HG03064 (cell line): ENCODE results near the gene ZMIZ1.

ENCODE experiments used
- ATAC-seq: cut with Tn5 transposase; IDR thresholded peaks from one replicate; pipeline ENCODE4 v1.9.1; 2021; ENCODE audit warnings: low read depth; ENCODE audit not compliant: unreplicated experiment

Gene ZMIZ1

GRCh38 chr10:79065091-79065551, 3.6 kb upstream of the ZMIZ1 start:
- no peak for ATAC-seq

- no peak for ATAC-seq
Measured at GRCh38 chr10:79065853-79066252, 2.9 kb upstream of the ZMIZ1 start.

DNA sequence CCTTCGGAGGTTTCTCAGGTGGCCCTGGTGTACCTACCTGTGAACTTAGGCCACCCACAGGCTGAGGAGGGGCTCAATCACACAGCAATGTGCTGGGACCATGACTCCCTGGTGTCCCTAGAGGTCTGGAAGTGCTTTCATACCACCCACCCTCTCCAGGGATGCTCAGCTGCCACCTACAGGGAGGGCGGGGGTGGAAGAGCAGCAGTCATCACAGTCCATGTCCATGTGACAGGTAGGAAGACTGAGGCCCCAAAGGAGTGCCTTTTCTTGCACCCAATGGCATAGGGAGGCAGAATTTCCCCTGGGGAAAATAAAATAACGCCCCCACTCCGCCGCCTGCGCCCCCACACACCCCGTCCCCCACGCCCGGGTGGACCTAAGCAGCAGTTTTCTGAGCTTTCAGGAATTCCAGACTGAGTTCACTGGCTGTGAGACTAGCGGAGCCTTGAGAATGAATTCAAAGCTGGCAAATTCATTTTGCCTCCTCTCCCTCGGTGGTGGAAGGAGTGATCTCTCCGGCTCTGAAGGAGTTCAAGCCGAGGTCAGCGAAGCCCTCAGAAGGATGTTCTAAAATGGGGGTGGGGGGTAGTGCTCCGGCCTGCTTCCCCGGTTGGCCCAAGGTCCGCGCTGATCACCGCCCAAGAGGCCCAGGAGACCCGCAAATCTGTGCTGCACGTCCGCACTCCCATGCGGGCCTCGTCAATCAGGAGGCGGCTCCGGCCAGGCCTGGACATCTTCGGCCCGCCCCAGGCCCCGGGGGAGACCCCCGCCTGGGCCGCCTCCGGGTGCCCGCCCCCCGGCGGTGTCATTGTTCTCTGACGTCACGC, 2.1 kb upstream of the ZMIZ1 start:
- no peak for ATAC-seq

- ATAC-seq = no peak
Measured at GRCh38 chr10:79067241-79068202, 1.2 kb upstream of the ZMIZ1 start.

DNA sequence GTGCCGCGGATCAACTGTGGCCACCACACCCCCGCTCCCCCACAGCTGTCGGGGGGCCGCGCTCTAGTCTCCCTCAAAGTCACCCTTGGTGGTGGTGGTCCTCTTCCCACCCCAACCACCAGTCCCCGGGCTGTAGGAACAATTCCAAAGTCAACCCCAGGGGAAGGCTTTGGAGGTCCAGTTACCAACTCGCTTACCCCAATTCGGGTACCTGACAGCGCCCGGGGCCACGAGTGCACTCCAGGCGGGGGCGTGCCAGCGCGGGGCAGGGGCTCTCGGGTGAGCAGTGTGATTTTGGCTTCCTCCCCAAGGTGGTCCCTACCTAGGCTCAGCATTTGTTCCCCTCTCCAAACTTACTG, 584 bp upstream of the ZMIZ1 start:
- ATAC-seq = no peak

- ATAC-seq = peak; percentile 12
Measured at GRCh38 chr10:79069325-79070080, 737 bp downstream of the ZMIZ1 start.

GRCh38 chr10:79070081-79070605, 1.4 kb downstream of the ZMIZ1 start:
- no peak for ATAC-seq

DNA sequence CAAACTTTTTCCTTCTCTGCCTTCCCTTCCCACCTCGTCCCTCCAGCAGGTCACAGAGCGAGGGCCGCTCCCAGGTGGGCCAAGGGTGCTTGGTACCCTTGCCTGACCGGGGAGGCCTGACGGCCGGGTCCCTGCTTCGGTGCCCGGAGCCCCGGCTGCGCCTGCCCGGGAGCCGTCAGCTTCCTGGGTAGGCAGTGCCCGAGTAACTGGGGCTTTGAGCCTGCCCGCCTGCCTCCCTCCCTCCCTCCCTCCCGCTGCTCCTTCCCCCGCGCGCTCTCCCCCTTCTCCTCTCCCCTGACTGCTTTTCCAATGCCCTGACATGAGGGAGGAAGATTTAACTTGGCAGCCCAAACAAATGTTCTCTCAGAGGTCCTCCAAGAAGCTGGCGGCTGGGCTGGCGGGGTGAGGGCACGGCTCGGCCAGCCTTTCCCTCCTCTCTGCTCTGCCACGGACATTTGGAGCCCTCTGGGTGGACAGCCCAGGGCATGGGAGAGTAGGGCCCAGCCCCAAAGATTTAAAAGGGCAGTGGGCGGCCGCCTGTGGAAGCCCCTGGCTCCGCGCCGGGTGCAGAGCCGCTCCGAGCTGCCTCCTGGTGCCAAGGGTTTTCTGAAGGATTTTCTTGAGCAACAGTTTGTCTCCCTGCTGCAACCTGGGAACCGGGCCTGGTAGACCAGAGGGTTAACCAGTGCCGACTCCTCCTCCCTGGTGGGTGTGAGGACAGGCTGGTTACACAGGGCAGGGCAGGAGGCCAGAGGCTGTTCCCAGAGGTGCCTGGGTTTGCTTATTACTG, 2.0 kb downstream of the ZMIZ1 start:
- no peak for ATAC-seq

GRCh38 chr10:79071396-79071923, 2.7 kb downstream of the ZMIZ1 start:
- ATAC-seq = no peak

DNA sequence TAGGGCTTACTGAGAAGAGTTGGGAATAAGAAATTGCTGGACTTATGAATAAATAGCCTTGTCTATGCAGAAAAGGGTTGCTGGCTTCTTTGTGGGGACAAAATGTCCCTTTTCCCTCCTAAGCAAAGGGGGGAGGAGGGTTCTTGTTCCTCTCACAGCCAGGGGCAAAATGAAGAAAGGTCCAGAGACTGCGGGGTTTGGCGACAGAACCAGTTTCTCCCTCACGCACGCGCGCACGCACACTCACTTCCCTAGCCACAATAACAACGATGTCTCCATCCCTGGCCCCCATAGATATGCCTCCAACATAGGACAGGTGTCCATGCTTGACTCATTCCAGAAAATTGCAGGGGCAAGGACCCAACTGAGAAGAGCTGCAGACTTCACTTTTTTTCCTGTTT, 3.3 kb downstream of the ZMIZ1 start:
- no peak for ATAC-seq

GRCh38 chr10:79072994-79073645, 4.4 kb downstream of the ZMIZ1 start:
- ATAC-seq = no peak

DNA sequence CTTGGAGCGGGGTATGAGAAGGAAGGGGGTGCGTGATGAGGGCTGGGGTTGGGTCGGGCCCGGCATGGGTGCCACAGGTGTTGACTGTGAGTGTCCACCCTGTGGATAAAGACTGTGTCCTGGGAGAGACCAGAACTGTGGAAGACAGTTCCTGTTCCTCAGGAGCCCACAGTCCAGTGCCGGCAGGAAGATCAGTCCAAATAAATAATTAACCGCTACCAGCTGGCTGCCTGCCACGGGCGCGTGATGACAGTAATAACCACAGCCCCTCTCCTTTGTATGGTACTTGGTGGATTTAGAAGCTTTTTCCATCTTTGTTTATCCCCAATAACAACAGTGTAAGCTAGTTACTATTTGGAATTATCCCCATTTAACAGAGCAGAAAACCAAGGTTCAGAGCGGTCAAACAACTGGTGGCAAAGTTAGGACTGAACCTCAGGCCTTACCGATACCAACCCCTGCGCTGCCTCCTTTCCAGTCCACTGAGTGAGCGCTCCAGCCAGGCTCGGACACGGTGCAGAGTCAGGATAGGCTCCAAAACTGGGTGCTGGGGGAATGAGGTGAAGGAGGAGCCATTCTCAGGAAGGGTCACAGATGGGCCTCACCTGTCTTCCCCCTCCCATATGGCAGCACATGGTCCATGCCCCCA, 5.1 kb downstream of the ZMIZ1 start:
- no peak for ATAC-seq

- no peak for ATAC-seq
Measured at GRCh38 chr10:79074732-79075131, 6.0 kb downstream of the ZMIZ1 start.

DNA sequence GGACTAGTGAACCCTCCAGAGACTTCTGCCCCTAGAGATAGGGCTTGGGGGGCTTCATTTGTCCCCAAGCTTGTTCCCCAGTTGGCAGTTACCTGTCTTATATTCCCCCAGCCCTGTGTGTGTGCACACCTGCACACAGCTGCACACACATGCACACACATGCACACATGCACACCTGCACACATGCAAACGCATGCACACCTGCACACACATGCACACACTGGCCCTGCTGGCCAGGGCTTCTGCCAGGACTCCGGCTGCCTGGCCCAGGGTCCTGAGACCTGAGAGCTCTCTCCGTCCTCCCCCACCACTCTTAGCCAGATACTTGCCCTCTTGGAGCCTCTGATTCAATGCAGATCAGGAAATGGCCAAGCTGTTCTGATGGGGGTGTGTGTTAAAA, 6.7 kb downstream of the ZMIZ1 start:
- no peak for ATAC-seq

- ATAC-seq = no peak
Measured at GRCh38 chr10:79077488-79078173, 8.9 kb downstream of the ZMIZ1 start.

GRCh38 chr10:79078367-79079053, 9.7 kb downstream of the ZMIZ1 start:
- no peak for ATAC-seq

- ATAC-seq = no peak
Measured at GRCh38 chr10:79079054-79079397, 10.3 kb downstream of the ZMIZ1 start.
